ENCODE data around the gene TMEM200B. TPM values are rescaled to one million over a fixed set of nuclear protein-coding genes. Genes with fewer than 3 reads are reported as not detected.

The TMEM200B gene
- total and polyA plus RNA-seq, 2 donors (not counting 1 experiment from before 2014, with no cell fraction given), result not detected

- ChIA-PET POLR2A (no interaction called here), CTCF (interaction anchor here (0.6 to 1.0 kb wide), 2 partner anchors 8 to 603 kb away, joined by 3 to 6 read pairs; no protein-coding TSS in a partner anchor)
- no peaks in the 10 kb centered on the region for H3K4me1 ChIP-seq (ENCODE audit: control insufficient read depth in 2 of 2, insufficient read depth in 2 of 2, low read length in 2 of 2)
- no peak for TF ChIP-seq CTCF (IDR thresholded peaks at IDR 0.05)
- no peak for TF ChIP-seq EZH2 (IDR thresholded peaks at IDR 0.05; ENCODE audit: borderline replicate concordance, insufficient read depth, low read depth, low read length, poor library complexity, severe bottlenecking)
- H3K36me3 ChIP-seq (replicated peaks in 1 of 2; ENCODE audit: control extremely low read depth in 1 of 2, control insufficient read depth in 1 of 2, extremely low read depth in 1 of 2, insufficient read depth in 2 of 2, low read length in 1 of 2), result peaks cover 2 to 68% of the 10 kb centered on the region in 2 experiments
- Mint-ChIP-seq H3K9me3 (ENCODE audit: insufficient read depth) (no peaks in the 10 kb centered on the region), H3K4me3 (no peak overlapping the region), H3K4me1 (no peaks in the 10 kb centered on the region), H3K27me3 (no peaks in the 10 kb centered on the region), H3K27ac (no peak overlapping the region)
- ATAC-seq (ENCODE audit: low read depth) (no peak), DNase-seq (no peak)
- intact Hi-C loops (cut with micrococcal nuclease), result no loop called here
- no peaks in the 10 kb centered on the region for H3K79me2 ChIP-seq (ENCODE audit: control insufficient read depth, insufficient read depth, low read length)
- WGBS (ENCODE audit: insufficient coverage), result no CpG with 5 or more reads among the region's 1 CpG
- no peaks in the 10 kb centered on the region for H3K27me3 ChIP-seq (replicated peaks in 1 of 4; ENCODE audit: control extremely low read depth in 1 of 4, control insufficient read depth in 3 of 4, insufficient read depth in 4 of 4, low read length in 3 of 4)
- H4K20me1 ChIP-seq (ENCODE audit: control insufficient read depth, insufficient read depth, low read length, poor library complexity, severe bottlenecking), result no peaks in the 10 kb centered on the region
- no peak overlapping the region for H3K4me3 ChIP-seq (ENCODE audit: control extremely low read depth in 1 of 5, extremely low read depth in 1 of 5, insufficient read depth in 1 of 5, low read depth in 2 of 5, low read length in 4 of 5)
- no peaks in the 10 kb centered on the region for H3K9me3 ChIP-seq (ENCODE audit: control extremely low read depth in 1 of 3, control insufficient read depth in 2 of 3, insufficient read depth in 1 of 3, low read length in 2 of 3)
- H3K4me2 ChIP-seq (replicated peaks; ENCODE audit: low read depth, low read length, poor library complexity, severe bottlenecking), result no peak overlapping the region
- H3K27ac ChIP-seq (ENCODE audit: low read length in 2 of 2), result no peak overlapping the region
- H3K9ac ChIP-seq (ENCODE audit: low read length), result no peak overlapping the region
- H2AFZ ChIP-seq (ENCODE audit: insufficient read depth, low read depth, low read length, poor library complexity, severe bottlenecking), result no peak overlapping the region
These were observed 9.0 kb downstream of the TMEM200B start for GRCh38 chr1:29114654-29115053.

GRCh38 chr1:29113413-29114117, 10.1 kb downstream of the TMEM200B start:
- ChIA-PET POLR2A (no interaction called here), CTCF (interaction anchor here (1.0 kb wide), 1 partner anchor 9 kb away, joined by 3 read pairs; no protein-coding TSS in a partner anchor)
- Mint-ChIP-seq H3K27me3 (no peaks in the 10 kb centered on the region), H3K27ac (no peak overlapping the region), H3K4me3 (no peak overlapping the region), H3K4me1 (no peaks in the 10 kb centered on the region), H3K9me3 (ENCODE audit: insufficient read depth) (no peaks in the 10 kb centered on the region)
- Histone ChIP-seq H3K27ac (ENCODE audit: low read length in 2 of 2) (no peak overlapping the region), H3K4me3 (ENCODE audit: control extremely low read depth in 1 of 5, extremely low read depth in 1 of 5, insufficient read depth in 1 of 5, low read depth in 2 of 5, low read length in 4 of 5) (no peak overlapping the region), H3K9me3 (ENCODE audit: control extremely low read depth in 1 of 3, control insufficient read depth in 2 of 3, insufficient read depth in 1 of 3, low read length in 2 of 3) (no peaks in the 10 kb centered on the region), H3K36me3 (replicated peaks in 1 of 2; ENCODE audit: control extremely low read depth in 1 of 2, control insufficient read depth in 1 of 2, extremely low read depth in 1 of 2, insufficient read depth in 2 of 2, low read length in 1 of 2) (peaks cover 2 to 69% of the 10 kb centered on the region in 2 experiments), H3K79me2 (ENCODE audit: control insufficient read depth, insufficient read depth, low read length) (no peaks in the 10 kb centered on the region), H3K4me1 (ENCODE audit: control insufficient read depth in 2 of 2, insufficient read depth in 2 of 2, low read length in 2 of 2) (no peaks in the 10 kb centered on the region), H3K9ac (ENCODE audit: low read length) (no peak overlapping the region), H3K4me2 (replicated peaks; ENCODE audit: low read depth, low read length, poor library complexity, severe bottlenecking) (no peak overlapping the region), H2AFZ (ENCODE audit: insufficient read depth, low read depth, low read length, poor library complexity, severe bottlenecking) (no peak overlapping the region), H4K20me1 (ENCODE audit: control insufficient read depth, insufficient read depth, low read length, poor library complexity, severe bottlenecking) (no peaks in the 10 kb centered on the region), H3K27me3 (replicated peaks in 1 of 4; ENCODE audit: control extremely low read depth in 1 of 4, control insufficient read depth in 3 of 4, insufficient read depth in 4 of 4, low read length in 3 of 4) (no peaks in the 10 kb centered on the region)
- 100% methylated on average over 3 of the region's 6 CpGs for WGBS (ENCODE audit: insufficient coverage)
- TF ChIP-seq CTCF (IDR thresholded peaks at IDR 0.05) (no peak), EZH2 (IDR thresholded peaks at IDR 0.05; ENCODE audit: borderline replicate concordance, insufficient read depth, low read depth, low read length, poor library complexity, severe bottlenecking) (no peak)
- no peak for ATAC-seq (ENCODE audit: low read depth)
- intact Hi-C loops (cut with micrococcal nuclease), result no loop called here
- no peak for DNase-seq

Data from B cell (primary cell).